Lower leg skin (tissue), 3 donors: ENCODE data around the gene SLC28A1.

Experiments
- POLR2A ChIP-seq, 2 donors: fragments of 450-650 bp; IDR thresholded peaks; one replicate each; pipeline ENCODE4 v1.6.1; 2016 to 2017; ENCODE audit warnings: antibody characterized with exemption in 2 of 2, mild to moderate bottlenecking in 1 of 2, moderate library complexity in 1 of 2
- TF ChIP-seq, protein P1 (sequence below), 3 donors: fragments of 450-650 bp; IDR thresholded peaks; one replicate each; pipeline ENCODE4 v1.5.1; 2016; ENCODE audit warnings: antibody characterized with exemption in 3 of 3, mild to moderate bottlenecking in 3 of 3, moderate library complexity in 2 of 3

GRCh38 chr15:84885801-84886200, 1.3 kb downstream of the SLC28A1 start:
- TF ChIP-seq, protein P1, sequence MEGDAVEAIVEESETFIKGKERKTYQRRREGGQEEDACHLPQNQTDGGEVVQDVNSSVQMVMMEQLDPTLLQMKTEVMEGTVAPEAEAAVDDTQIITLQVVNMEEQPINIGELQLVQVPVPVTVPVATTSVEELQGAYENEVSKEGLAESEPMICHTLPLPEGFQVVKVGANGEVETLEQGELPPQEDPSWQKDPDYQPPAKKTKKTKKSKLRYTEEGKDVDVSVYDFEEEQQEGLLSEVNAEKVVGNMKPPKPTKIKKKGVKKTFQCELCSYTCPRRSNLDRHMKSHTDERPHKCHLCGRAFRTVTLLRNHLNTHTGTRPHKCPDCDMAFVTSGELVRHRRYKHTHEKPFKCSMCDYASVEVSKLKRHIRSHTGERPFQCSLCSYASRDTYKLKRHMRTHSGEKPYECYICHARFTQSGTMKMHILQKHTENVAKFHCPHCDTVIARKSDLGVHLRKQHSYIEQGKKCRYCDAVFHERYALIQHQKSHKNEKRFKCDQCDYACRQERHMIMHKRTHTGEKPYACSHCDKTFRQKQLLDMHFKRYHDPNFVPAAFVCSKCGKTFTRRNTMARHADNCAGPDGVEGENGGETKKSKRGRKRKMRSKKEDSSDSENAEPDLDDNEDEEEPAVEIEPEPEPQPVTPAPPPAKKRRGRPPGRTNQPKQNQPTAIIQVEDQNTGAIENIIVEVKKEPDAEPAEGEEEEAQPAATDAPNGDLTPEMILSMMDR (IDR thresholded peaks at IDR 0.05), result no peak
- TF ChIP-seq POLR2A (IDR thresholded peaks at IDR 0.05), result no peak
